GM19099 (cell line): ENCODE measurements around the gene COL4A2.

Experiments
- POLR2A ChIP-seq: IDR thresholded peaks from 3 replicates; pipeline ENCODE4 v1.6.1; 2011; ENCODE audit warnings: low read depth; ENCODE audit not compliant: insufficient read length; ENCODE audit errors: extremely low read depth

The COL4A2 gene

DNA sequence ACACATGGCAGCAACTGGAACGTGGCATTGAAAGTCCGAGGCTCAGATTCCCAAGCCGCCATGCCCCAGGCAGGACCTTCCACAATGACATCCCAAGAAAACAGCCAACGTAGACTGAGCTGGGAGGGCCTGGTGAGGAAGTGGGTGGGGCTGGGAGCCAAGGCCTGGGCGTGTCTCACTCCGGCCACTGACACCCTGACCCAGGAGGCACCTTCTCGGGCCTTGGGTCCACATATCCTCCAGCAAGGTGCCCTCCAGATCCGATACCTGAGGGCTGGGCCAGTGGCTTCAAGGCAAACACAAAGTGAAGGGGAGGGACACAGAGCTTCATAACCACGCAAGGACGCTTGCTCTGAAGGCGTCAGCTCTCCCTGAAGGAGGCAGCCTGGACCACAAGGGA, 211.5 kb downstream of the COL4A2 start:
- TF ChIP-seq POLR2A = no peak

DNA sequence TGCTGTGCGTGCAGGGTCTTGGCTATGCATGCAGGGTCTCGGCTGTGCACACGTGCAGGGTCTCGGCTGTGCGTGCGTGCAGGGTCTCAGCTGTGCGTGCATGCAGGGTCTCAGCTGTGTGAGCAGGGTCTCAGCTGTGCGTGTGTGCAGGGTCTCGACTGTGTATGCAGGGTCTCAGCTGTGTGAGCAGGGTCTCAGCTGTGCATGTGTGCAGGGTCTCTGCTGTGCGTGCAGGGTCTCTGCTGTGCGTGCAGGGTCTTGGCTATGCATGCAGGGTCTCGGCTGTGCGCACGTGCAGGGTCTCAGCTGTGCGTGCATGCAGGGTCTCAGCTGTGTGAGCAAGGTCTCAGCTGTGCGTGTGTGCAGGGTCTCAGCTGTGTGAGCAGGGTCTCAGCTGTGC, 212.0 kb downstream of the COL4A2 start:
- no peak for TF ChIP-seq POLR2A

DNA sequence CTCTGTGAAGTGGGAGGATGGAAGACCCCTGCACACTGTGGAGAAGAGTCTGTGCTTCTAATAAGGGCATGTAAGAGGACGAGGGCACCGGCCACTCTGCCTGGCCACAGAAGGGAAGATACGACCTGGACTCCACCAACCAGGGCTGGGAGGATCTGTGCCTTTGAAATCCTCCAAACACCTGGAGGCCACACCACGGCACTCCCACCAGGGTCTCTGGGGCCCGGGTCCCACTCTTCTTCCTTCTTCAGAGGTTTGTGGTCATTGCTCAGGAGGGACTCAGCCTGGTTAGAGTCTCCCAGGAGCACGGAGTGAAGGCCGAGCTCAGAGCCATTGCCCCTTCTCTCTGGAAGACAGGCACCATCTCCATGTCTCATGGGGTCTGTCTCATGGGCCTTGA, 212.4 kb downstream of the COL4A2 start:
- TF ChIP-seq POLR2A = no peak

DNA sequence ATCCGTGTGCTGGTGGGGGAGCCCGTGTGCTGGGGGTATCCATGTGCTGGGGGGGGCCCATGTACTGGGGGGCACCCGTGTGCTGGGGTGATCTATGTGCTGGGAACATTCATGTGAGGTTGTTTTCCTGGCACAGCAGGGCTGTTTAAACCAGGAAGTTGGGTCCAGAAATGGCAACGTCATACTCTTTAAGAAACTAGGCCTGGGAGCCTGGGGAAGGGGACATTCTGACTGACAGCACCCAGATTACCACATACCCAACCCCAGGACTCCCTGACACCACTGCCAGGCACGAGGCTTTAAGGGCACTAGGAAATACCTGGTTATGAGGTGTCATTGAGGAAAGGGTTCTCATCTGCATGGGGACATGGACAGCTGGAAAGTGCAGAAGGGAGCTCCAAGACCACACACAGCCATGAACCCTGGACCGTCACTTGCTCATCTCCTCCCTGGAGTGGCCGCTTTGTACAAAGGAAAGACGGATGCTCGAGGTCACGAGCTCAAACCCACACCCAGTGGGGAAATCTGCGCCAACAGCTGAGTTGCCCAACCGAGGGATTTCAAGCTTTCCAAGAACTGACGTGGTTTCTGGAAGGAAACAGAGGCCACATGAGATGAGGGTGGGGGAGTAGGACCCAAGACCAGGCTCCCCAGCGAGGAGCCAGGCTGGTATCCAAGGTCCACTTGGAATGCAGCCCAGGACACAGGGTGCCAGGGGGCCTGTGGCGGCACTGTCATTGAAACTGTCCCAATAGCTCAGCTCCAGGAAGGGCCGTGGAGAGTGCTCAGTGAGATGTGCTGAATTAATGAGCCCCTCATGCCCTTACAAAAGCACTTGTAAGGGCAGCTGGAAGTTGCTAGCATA, 213.6 kb downstream of the COL4A2 start:
- TF ChIP-seq POLR2A = no peak

DNA sequence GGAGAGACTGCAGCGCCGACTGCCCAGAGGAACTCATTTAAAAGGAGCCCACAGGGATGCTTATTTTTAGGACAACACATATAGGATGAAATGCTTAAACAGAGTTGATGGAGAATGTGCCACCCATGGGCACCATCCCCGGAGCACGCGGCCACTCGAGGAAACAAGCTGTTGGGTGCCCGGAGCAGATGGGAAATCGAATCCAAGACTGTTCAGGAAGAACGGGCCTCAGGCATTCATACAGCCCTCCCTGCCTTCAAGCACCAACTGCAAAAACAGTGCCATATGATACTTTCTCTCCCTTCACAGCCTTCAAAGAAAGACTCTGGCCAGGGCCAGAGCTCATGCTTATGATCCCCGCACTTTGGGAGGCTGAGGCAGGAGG, 214.2 kb downstream of the COL4A2 start:
- no peak for TF ChIP-seq POLR2A

DNA sequence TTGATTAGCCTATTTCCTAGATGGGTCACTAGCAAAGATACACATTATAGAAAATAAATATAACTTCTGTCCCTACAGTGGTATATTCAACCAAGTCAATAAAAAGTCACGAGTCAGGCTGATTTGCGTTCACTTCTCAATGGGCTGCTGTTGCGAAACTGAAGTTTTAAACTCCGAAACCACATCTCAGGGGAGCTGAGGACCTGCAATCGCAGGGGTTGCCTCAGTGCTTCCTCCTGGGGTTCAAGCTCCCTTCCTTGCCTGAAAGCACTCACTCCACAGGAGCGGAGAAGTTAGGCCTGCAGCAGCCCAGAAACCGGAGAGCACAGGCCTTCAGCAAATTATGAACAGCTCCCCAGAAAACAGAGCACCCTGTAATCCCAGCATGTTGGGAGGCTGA, 214.9 kb downstream of the COL4A2 start:
- no peak for TF ChIP-seq POLR2A

DNA sequence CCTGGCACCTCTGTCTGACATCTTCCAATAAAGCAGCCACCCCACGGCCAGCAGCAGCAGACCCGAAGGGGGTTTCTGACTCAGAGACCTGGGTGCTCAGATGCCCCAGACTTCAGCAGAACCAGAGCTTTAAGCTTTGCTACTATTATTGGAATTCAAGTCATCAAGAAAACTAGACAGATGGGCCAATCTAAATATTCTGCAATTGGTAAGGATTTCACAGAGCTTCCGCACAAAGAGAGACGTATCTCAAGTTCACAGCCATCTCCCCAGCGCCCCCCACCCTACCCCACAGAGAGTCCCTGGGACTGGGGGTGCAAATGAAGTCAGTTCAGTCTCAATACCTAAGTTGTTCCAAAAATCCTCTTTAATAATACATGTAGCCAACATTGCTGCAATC, 215.6 kb downstream of the COL4A2 start:
- no peak for TF ChIP-seq POLR2A

DNA sequence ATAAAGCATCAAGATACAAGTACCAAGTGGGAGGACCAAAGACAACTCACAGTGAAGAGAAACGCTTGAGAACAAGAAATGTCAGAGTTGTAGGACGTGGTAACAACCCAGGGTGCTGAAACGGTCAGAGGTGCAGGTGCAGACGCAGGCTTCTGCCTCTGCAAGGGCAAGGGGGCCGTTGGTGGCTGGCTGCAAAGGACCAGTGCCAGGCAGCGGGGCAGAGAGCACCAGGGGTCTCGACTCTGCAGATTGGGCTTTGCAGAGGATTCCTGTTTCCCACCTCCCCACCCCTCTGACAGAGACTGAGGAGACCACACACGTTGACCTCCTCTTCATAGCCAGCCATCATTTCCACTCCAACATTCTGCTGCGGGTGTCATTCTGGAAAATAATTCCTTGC, 216.1 kb downstream of the COL4A2 start:
- no peak for TF ChIP-seq POLR2A

DNA sequence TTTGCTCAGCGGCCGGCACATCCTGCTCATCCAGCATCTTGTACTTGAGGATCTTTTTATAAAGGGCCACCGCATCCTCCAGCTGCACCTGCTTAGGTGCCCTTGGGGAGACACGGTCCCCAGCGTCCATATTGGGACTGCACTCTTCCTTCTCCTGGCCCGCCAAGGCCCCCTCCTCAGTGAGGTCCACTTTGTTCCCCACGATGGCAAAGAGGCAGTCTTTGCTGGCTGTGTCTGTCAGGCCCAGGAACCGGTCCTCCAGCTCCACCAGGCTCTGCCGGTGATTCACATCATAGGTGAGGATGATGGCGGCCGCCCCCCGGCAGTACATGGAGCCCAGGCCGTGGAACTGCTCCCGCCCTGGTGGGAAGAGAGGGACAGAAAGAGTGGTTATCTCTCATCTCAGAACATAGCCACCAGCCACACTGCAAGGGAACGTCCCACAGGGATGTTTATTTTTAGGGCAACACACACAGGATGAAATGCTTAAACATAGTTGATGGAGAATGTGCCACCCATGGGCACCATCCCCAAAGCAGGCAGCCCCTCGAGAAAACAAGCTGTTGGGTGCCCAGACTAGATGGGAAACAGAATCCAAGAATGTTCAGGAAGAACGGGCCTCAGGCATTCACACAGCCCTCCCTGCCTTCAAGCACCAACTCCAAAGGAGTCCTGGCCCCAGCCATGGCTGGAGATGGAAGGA, 216.9 kb downstream of the COL4A2 start:
- TF ChIP-seq POLR2A = no peak

DNA sequence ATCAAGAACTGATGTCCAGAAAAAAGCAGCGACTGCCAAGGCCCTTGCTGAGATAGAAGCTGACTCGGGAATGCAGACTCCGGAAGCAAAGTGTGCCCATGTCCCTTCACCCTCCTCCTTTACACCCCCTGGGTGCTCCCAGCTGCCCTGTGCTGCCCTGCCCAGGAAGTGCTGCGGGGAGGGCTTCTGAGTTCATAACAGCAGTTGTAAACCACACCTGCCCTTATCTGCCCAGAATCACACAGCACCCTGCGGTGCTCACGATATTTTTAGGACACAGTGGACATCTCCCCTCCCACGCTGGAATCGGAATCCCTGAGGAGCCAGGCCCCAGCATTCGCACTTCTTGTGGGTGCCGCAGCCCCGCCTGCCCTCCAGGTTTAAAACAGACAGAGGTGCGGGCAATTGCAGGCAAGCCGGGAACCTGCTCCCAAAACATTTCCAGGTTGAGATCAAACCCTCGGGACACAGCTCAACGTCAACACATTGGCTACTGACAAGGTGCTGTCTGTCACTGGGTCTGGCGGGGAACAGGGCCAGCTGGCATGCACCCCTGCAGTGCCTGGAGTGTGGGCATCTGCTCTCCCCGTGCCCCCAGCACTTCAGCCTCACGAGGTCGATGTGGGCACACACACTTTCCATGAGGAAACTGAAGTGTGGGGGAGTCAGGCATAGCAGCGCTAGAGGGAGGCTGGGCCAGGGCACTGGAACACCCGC, 217.6 kb downstream of the COL4A2 start:
- no peak for TF ChIP-seq POLR2A

DNA sequence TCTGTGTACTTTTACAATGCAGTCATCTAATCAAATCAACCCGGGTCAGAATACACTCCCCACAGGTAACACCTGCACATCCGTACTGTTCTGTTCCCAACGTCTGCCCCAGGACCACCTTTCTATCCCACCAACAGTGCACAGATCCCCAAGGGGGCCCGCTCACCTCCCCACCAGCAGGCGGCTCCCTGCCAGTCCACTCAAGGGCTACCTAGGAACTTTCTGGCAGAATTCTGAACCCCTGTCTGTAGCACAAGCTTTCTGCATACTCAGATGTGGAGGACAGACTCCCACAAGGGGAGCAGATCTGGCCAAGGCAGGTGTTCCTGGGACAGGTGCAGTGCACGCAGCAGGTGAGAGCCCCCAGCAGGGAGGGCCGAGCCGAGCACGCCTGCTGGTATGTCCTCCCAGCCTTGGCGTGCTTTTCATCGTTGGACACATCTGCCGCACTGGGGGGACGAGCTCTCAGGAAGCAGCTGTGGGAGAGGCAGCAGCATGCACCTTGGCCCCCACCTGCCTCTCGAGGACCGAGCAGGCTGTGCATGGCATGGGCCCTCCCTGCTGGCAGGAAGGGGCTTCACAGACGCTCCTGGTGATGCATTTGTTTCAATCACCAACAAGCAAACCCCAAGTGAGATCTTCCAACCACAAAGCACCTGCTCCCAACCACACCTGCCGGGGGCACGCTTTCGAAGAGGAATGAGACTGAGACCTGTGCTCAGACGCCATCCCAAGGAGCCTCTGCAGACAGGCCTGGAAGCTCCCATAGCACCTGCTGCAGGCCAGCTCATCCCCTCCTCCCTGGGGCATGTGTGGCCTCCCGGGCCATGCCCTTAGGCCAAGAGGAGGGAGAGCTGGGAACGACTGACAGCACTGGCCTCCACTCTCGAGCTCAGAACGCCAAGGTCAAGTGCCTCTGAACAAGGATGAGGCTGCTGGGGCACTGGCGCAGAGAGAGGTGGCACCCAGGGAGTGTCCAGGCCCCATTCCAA, 218.5 kb downstream of the COL4A2 start:
- no peak for TF ChIP-seq POLR2A

DNA sequence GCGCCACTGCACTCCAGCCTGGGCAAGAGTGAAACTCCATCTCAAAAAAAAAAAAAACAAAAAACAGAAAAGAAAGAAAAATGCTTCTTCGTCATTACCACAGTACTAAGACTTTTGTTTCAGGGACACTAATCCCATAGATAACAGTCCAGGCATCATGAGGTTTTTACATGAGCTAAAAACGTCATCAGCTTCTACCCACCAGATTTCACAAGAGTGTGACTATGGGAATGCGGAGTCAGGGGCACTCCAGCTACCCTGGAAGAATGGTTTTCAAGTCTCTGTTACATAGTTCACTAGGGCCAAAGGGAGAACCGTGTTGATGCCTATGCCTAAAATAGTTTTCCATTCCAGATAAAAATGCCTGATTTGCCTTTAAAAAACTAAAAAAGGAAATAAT, 221.3 kb downstream of the COL4A2 start:
- no peak for TF ChIP-seq POLR2A

DNA sequence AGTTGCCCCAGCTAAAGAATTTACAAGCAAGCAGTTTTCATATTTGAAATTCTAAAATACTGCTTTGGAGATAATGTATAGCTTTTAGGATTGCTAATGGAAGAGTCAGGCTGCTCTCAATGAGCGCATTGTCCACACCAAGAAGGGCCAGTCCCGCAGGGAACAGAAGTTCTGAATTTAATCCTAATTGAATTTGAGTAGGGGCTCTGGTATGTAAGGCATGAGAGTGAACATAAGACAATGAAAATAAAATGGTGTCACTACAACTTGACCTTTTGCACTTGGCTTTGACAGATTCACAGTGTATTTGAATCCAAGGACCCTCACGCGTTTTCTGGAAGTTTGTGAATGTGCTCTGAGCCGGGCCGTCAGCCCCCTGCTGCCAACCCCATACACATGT, 221.8 kb downstream of the COL4A2 start:
- TF ChIP-seq POLR2A = no peak

DNA sequence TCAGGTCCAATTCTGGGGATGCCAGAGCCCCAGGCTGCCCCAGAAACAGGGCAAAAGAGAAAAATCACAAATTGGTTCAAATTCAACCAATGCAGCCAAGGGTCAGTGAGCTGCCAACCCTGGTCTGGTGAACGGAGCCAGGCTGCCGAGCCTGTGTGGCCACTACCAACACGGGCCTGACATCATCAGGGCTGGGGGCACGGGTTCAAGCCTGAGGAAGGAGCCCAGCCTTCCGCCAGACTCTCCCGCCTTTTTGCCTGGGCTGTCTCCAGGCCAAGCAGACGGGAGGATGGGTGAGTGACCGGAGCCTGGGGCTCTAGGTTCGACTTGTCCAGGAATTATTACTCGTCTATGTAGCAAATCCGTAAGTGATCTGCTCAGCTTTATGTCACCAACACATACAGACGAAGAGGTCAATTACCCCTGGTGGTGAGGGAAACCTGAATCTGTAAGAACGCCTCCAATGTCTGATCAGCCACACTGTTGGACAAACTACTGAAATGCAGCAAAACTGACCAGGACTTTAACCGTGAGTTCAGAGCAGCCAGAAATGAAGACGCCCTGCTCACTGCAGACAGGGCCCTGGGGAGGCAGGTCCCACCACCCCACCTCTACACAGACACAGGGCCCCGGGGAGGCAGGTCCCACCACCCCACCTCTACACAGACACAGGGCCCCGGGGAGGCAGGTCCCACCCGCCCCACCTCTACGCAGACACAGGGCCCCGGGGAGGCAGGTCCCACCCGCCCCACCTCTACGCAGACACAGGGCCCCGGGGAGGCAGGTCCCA, 222.6 kb downstream of the COL4A2 start:
- no peak for TF ChIP-seq POLR2A
